HL-60/S4 (cell line): ENCODE data around the gene KIAA0825.

Experiments used
- in situ Hi-C: fragments of 300-500 bp; cut with MboI; formaldehyde crosslinking; loops from 2 replicates; pipeline ENCODE4 v1.14.3; 2022; ENCODE audit warnings: low sequenced_read_pairs

Gene KIAA0825

DNA sequence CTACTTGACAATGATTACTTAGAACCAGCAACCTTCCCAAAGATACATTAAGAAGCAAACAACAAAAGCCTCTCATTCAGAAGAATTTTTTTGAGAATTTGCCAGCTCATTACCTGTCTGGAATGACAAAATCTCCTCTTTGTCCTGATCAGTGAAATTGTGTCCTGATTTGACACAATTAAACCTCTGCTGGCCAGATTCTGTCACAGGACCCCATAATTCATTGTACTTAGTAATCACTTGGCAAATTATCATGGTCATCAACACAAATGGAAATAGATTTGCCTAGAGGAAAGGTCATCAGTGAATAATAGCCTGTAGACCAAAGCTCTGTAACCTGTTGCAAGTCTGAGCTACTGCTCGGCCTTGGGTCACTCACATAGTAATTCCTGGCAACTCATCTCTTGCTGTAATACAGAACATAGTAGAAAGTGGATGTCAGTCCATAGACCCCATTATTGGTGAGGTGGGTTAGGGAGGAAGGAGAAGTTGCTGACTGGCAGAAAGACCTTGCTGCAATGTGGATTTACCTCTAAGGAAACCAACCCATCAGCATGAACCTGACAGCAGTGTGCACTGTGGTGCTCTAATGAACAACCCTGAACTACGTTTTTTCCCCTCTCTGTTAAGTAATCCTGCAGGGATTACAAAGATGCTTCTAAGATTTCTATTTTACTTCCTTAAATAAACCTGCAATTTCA is 370.1 kb downstream of the KIAA0825 start:
- in situ Hi-C loops: no loop called here

DNA sequence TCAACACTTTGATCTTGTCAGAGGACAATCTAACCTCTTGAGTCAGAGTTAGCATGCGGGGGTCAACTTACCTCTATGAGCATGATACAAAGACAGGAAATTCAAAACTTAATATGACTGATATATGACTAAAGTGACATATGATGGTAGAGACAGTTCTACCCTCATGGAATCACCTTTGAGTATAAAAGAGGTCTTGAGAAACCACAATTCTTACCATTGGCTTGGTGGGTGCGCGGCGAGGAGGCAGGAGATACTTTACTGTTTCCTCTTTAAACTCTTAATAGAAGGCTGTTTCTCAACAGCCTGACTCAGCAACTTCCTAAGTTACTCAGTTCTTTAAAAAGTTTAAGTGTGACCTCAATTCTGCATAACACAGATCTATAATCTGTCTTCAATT is 372.8 kb downstream of the KIAA0825 start:
- in situ Hi-C loops: no loop called here

DNA sequence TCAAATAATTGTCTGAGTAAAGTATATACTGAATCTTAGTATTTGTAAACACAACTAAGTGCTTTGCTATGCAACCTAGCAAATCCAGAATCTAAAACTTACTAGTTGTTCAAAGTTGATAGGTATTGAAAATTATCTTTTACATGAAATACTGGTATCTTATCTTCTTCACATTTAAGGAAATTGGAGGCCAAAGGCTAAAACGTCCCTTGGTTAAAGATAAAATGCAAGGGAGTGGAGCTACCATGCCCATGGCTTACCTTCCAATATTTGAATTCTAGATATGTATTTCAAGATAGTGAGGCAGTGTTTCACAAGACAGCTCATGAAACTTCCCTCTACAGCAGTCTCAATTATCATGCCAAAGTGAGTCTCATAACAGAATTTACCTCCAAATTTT is 373.5 kb downstream of the KIAA0825 start:
- in situ Hi-C loops: no loop called here

DNA sequence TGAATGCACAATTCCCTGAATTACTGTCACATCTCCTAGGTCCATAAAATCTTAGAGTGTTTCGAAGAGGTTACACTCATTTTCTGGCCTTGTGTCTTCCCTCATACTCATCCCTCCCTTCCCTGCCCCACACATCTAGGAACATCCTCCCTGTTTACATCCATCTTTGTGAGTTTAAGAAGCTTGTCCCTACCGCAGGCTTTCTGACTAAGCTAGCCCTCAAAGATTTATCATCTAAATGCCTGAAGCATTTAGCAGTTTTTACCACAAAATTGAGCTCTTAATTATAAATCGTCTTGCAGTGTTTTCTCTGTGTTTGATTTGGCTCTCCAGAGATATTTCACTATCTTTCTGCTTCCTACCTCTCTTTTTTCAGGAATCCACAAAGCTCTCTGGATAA is 374.8 kb downstream of the KIAA0825 start:
- in situ Hi-C loops: no loop called here

DNA sequence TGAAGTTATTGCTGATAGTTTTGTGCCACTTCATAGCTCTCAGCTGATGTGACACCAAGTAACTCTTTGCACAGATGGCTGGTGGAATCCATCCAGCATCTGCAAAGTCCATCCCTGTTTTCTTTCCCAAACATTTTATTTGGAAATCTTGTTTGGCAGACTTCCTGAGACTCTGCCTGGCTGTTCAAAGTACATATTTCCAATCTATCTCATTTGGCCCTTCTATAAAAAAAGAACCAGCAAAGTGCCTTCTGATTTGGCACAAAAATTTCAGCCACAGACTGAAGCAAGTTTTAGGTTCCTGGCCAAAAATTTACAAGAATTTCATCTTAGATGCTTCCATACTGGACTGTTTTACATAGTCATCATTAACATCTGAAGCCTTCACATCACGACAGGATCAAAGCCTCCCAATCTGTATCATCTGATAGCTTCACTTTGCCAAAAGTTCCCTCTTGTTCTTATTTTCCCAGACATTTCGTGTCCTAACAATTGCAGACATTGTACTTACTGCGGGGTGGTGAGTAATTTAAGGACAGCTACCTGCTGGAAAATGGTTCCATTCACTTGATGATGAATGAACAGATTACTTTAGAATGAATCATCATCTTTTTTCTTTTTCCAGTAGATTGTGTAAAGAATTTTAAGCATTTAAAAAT is 377.3 kb downstream of the KIAA0825 start:
- in situ Hi-C loops: no loop called here

DNA sequence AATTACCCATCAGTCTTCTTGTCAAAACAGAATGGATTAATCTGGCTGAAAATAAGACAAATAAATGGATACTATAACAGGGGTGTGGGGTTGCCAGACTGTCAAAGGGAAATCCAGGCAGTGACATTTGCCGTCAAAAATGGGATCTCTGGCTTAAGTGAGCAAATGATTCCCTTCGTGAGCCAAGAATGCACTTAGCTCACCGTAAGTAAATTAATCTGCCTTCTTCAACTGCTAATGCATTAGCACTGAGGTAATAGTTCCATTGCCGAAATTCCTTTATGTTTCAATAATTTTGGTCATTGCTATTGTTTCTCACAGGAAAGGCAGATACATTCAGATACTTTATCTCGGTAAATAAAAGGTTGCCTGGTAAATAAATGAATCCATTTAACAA is 377.8 kb downstream of the KIAA0825 start:
- in situ Hi-C loops: no loop called here

DNA sequence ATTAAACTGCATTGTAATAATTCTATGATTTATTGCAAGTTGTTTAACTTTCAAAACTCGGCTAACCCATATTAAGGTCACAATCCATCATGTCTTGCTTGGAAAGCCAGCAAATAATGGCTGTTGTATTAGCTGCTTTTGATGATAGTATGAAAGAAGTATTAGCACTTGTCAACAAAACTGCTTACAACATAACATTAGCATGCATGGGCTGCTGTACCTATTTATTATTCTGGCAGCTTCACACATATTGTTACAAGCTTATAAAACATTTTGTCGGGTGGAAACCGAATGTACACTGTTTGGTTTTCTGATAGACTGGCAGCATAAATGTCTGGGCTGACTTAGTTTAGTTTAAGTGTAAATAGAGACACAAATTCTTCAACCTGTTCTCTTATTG is 378.3 kb downstream of the KIAA0825 start:
- in situ Hi-C loops: no loop called here

DNA sequence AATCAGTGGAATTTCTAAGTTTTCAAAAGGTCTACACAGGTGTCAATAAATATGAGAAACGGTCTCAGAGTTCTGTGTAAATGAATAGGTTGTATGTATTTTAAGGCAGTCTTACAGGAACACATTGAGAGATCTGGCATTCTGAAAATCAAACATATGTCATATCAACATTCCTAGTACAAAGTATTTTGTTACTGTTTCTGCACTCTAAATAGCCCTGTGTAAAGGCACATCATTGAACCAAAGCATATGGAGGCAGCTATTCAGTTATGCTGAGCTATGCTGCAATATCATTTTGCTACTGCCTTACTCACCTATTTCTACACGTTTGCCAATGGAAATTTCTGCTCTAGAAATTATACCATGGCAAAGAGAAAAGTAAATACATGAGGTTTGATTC is 379.1 kb downstream of the KIAA0825 start:
- in situ Hi-C loops: no loop called here

DNA sequence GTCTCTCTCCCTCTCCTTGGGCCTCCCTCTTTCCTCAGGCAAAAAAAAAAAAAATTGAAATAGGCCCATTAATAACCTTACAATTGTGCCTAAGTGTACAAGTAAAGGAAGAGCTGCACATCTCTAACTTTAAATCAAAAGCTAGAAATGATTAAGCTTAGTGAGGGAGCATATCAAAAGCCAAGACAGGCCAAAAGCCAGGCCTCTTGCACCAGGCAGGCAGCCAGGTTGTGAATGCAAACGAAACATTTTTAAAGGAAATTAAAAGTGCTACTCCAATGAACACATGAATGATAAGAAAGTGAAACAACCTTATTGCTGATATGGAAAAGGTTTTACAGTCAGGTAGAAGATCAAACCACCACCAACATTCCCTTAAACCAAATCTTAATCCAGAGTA is 383.4 kb downstream of the KIAA0825 start:
- in situ Hi-C loops: no loop called here

DNA sequence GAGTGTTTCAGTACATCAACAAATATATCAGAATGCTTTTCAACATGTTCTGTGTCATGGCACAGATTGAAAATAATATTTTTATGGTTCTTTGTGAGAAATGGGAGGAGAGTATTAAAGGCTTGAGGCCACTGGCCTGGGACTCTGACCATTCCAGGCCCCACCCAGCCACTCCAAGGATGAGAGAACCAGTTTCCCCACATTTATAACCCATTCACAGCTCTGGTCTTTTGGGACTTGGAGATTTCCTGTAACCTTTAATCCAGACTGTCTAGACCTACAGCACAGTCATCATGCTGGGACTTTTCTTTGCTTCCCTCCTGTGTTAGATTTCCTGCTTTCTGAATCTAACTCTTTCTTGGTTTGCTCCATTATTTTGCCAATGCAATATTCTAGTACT is 389.6 kb downstream of the KIAA0825 start:
- in situ Hi-C loops: no loop called here

DNA sequence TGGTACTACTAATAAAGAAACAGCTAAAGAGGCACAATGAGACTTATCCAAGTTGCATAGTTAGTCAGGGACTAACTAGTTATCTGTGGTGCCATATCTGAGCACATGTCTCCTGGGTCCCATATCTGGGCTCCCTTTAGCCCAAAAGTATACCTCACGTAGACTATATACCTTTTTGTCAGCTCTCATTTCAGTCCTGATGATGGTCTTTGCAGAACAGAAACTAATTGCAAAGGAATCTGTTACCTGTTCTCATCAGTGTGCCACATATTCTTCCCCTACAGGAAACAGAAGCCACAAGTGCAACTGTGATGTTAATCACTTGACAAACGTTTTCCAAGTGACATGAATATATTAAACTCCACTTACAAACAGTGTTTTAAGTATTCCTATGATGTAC is 395.2 kb downstream of the KIAA0825 start:
- in situ Hi-C loops: no loop called here

DNA sequence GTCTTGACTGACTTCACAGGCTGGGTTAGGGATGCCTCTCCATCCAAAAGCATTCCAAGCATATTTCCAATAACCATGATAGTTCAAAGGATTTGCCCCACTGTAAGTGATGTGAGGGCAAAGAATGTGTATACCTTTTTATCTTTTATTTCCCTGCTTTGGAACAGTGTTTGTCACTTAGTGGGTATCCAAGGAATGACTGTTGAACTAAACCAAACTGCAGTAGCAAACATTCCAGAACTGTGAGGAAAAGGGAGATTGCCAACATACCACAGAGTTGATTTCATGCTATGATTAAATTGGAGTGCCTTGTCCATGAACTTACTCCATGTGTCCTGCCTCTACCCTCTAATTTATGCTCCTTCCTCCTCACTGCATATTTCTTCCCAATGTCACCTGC is 400.0 kb downstream of the KIAA0825 start:
- in situ Hi-C loops: no loop called here

DNA sequence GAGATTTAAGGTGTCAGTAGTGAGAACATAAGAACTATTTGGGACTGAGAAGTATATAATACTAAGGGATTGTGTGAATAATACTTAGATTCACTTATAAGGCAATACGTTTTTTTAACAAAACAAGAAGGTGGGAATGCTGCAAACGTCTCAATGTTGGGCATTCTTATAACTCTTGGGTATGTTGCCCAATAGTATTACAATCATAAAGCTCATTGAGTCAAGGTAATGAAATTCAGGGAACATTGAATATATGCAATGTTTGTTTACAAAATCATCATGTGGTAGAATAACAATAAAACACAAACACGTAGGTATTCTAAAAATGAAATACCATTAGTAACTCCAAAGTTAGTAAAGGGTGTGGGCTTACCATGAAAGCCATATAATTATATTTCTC is 400.7 kb downstream of the KIAA0825 start:
- in situ Hi-C loops: no loop called here

DNA sequence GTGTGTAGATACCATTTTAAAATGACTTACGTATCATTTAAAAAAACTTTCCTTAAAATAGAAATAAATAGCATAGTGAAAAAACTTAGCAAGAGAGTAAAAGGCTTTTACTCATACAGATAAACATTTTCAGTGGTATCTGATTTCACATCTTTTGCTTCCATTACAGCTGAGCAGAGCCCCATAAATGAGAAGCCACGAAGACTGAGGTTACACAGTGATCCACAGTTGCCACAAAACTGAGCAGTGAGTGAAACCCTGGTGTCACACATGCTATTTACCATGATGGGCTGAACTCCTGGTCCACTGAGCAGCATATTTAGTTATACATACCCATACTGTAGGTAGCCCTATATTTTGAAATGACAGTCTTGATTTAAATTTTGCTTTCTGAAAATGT is 401.2 kb downstream of the KIAA0825 start:
- in situ Hi-C loops: no loop called here

DNA sequence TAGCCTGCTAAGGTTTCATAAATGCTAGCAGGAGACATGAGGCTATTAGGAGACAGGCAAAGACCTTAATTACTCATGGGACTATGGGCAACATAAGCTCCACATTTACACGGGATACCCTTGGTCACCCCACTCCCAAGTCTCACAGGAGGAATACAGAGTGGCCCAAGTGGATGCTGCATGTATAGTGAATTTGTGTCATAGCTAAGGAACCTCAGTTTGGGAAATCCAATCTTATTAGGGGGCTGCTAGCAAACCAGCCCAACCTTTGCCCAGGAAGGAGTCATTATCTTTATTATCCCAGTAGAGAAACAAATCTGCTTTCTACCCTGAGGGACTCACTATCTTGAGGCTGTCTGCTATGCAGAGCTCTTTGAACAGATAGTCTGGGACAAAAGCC is 405.9 kb downstream of the KIAA0825 start:
- in situ Hi-C loops: no loop called here

DNA sequence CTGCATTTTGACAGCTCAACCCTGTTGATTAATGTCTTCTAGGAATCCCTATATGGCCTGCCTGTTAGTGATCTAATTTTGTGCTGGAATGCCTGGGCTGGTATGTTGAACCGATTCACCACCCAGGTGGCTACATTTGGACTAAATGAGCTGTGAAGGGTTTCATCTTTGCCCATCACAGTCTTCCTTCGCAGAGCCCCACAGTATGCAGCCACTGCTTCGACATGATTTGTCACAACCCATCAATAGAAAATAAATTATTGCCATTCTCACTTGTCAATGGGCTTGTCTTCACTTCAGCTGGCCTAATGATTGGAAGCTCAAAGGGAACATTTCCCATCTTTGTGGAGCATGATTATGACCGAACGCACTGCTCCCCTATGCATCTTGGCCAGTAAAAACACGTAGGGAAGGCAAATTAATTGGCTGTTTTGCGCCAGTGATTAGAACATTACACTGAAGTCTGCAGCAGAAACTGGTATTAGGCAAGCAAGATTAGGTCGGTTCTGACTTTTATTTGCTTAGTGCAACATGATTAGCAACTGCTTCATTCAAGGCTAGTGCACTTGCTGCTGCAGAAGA is 408.5 kb downstream of the KIAA0825 start:
- in situ Hi-C loops: no loop called here

DNA sequence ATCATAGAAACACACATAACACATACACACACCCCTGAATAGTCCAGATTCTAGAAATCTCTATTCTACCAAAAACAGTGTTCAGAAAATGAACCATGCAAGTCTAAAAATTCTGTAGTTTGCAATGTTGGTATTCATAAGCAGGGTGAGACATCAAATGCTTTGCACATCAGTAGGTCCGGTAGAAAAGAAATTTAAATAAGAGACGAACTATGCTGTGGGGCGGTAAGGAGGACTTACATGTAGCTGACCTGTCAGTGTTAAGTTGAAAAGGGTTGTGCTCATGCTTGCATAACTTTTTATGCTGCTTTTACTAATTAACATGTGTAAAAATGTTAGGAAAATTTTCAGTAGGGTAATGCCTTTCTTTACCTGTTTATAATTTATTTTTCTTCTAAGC is 409.1 kb downstream of the KIAA0825 start:
- in situ Hi-C loops: no loop called here

DNA sequence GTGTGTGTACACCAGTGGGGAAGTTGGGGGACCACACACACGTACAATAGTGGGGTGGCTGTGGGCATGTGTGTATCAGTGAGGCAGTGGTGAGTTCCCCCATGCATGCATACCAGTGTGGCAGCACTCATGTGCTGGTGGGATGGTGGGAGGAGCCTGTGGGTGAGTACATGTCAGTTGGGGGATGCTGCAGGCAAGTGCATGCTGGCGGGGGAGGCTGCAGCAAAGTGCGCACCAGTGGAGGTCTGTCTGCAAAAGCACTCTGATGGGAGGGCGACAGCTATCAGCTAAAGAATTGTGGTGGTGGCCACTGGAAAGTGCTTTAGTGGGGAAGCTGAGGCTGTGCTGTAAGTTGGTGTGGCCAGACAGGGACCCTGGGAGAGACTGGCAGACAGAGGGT is 418.8 kb downstream of the KIAA0825 start:
- in situ Hi-C loops: no loop called here

DNA sequence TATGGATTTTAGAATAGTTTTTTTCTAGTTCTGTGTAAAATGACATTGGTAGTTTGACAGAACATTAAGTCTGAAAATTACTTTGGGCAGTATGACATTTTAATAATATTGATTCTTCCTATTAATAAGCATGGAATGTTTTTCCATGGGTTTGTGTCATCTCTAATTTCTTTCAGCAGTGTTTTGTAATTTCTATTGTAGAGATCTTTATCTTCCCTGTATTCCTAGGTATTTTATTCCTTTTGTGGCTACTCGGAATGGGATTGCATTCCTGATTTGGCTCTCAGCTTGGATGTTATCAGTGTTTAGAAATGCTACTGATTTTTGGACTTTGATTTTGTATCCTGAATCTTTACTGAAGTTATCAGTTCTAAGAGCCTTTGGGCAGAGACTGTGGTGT is 420.4 kb downstream of the KIAA0825 start:
- in situ Hi-C loops: no loop called here

DNA sequence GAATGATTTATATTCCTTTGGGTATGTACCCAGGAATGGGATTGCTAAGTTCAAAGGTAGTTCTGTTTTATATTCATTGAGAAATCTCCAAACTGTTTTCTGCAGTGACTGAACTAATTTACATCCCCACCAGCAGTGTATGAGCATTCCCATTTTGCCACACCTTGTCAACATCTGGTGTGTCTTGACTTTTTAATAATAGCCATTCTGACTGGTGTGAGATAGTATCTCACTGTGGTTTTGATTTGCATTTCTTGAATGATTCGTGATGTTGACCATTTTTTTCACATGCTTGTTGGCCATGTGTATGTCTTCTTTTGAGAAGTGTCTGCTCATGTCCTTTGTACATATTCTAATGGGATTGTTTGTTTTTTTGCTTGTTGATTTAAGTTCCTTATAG is 421.5 kb downstream of the KIAA0825 start:
- in situ Hi-C loops: no loop called here

DNA sequence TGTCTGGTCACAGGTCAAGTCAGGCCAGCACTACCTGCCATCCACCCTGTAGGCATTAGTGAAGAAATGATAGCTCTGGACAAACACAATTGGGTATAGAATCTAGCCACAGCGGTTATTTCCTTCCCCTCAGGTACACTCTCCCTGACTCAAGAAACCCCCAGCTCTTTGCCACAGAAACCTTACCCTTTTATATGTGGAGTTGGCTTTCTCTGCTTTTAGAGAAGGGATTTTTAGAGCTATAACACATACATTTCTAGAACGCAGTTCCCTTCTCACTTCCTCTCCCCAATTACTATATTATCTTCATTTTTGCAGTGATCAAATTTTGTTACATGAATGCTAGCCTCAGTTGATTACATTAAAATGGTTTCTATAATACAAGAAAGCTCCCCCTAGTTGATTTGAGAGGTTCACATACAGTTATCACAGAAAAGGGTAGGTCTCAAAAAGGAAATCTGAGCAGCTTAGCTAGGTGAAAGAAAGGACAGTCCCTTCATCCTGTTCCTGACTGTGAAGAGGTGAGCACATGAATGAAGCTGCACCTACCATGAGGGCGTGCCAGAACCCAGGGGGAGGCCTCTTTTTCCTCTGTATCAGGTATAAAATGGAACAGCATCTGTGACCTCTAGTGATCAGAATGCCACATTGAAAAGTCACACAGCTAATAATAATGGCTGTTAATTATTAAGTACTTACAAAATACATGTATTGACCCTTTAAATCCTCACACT is 425.6 kb downstream of the KIAA0825 start:
- in situ Hi-C loops: no loop called here

DNA sequence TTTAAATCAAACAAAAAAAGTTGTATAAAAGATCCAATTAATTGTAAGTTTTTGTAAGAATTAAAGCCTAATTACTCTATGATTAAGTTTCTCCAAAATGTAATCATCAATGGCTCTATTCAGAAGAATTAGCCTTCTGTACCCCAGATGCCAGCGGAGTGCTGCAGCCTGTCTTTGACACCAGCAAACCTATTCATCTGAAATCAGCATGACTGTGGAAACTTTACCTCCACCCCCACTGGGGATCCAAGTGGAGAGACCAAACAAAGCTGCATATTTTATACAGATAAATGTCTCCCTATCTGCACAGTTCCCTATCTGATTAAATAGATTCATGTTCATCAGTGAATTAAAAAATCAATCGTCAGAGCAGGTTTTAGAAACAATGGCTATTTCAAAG is 426.8 kb downstream of the KIAA0825 start:
- in situ Hi-C loops: no loop called here
